ENCODE measurements around the gene CFDP1.

The CFDP1 gene

DNA sequence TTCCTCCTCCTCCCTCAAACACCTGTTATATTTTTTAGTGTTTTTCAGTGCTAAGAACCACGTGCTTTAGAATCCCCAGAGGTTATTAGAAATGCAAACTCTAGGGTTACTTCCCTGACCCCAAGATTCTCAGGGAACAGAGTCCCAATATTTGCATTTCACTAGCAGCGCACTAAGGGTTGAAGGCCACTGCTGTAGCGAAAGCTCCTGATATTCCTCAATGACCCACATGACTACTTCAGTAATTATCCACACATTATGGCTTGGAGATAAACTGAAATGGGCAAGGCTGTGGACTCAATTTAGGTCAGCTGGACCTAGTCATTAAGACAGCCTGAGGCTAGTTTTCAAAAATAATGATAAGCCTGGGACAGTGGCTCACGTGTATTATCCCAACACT, 103.4 kb downstream of the CFDP1 start:
- TF ChIP-seq POLR2AphosphoS5 (IDR thresholded peaks at IDR 0.05; ENCODE audit: low read depth, low read length) (no peak), SIN3A (IDR thresholded peaks at IDR 0.05; ENCODE audit: borderline replicate concordance, insufficient read depth, low read length) (no peak), FOXP2 (optimal IDR thresholded peaks at IDR 0.05; ENCODE audit: borderline replicate concordance, extremely low read depth, extremely low read length, insufficient read depth) (no peak), TAF1 (IDR thresholded peaks at IDR 0.05; ENCODE audit: borderline replicate concordance, insufficient read depth, low read length) (no peak)
- TF ChIP-seq, protein P1, sequence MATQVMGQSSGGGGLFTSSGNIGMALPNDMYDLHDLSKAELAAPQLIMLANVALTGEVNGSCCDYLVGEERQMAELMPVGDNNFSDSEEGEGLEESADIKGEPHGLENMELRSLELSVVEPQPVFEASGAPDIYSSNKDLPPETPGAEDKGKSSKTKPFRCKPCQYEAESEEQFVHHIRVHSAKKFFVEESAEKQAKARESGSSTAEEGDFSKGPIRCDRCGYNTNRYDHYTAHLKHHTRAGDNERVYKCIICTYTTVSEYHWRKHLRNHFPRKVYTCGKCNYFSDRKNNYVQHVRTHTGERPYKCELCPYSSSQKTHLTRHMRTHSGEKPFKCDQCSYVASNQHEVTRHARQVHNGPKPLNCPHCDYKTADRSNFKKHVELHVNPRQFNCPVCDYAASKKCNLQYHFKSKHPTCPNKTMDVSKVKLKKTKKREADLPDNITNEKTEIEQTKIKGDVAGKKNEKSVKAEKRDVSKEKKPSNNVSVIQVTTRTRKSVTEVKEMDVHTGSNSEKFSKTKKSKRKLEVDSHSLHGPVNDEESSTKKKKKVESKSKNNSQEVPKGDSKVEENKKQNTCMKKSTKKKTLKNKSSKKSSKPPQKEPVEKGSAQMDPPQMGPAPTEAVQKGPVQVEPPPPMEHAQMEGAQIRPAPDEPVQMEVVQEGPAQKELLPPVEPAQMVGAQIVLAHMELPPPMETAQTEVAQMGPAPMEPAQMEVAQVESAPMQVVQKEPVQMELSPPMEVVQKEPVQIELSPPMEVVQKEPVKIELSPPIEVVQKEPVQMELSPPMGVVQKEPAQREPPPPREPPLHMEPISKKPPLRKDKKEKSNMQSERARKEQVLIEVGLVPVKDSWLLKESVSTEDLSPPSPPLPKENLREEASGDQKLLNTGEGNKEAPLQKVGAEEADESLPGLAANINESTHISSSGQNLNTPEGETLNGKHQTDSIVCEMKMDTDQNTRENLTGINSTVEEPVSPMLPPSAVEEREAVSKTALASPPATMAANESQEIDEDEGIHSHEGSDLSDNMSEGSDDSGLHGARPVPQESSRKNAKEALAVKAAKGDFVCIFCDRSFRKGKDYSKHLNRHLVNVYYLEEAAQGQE (IDR thresholded peaks at IDR 0.05; ENCODE audit: insufficient read depth in 1 of 2, low read depth in 2 of 2, low read length in 2 of 2) = no peak

DNA sequence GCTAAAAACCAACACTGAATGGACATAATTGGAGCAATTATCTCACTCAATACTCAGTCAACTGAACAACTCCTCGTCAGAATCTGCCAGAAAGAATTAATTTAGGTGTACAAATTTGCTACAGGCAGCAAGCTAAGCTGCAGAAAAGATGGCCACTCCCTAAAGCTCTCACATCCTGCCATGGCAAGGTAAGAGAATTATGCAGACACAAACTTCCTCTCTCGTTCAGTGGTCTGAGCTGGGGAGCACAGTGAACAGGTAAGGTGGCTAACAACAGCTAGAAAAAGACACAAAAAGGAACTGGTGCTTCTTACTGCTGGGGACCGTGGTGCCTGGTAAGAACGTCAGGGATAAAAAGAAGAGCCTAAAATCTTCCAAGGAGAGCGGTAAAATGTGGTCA, 107.0 kb downstream of the CFDP1 start:
- TF ChIP-seq, protein P1 (IDR thresholded peaks at IDR 0.05; ENCODE audit: insufficient read depth in 1 of 2, low read depth in 2 of 2, low read length in 2 of 2) = no peak
- TF ChIP-seq POLR2AphosphoS5 (IDR thresholded peaks at IDR 0.05; ENCODE audit: low read depth, low read length) (no peak), SIN3A (IDR thresholded peaks at IDR 0.05; ENCODE audit: borderline replicate concordance, insufficient read depth, low read length) (no peak), FOXP2 (optimal IDR thresholded peaks at IDR 0.05; ENCODE audit: borderline replicate concordance, extremely low read depth, extremely low read length, insufficient read depth) (no peak), TAF1 (IDR thresholded peaks at IDR 0.05; ENCODE audit: borderline replicate concordance, insufficient read depth, low read length) (no peak)

DNA sequence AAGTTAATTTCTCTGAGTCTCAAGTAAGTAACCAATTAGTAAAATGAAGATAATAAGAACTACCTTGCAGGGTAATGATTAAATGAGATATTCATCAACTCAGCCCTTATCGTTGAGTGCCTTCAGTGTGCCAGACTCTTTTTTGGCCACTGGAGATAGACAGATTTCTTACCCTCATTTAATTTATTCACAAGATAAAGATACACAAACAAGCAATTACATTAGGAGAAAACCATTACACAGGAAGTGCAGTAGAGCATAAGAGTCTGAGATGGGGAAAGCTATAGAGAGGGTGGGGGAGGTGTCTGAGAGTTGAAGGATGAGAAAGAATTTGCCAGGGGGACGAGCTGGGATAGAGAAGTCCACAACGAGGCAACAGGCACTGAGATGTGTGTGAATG, 109.4 kb downstream of the CFDP1 start:
- TF ChIP-seq POLR2AphosphoS5 (IDR thresholded peaks at IDR 0.05; ENCODE audit: low read depth, low read length) (no peak), SIN3A (IDR thresholded peaks at IDR 0.05; ENCODE audit: borderline replicate concordance, insufficient read depth, low read length) (no peak), FOXP2 (optimal IDR thresholded peaks at IDR 0.05; ENCODE audit: borderline replicate concordance, extremely low read depth, extremely low read length, insufficient read depth) (no peak), TAF1 (IDR thresholded peaks at IDR 0.05; ENCODE audit: borderline replicate concordance, insufficient read depth, low read length) (no peak)
- TF ChIP-seq, protein P1 (IDR thresholded peaks at IDR 0.05; ENCODE audit: insufficient read depth in 1 of 2, low read depth in 2 of 2, low read length in 2 of 2) = no peak

GRCh38 chr16:75323198-75323597, 110.1 kb downstream of the CFDP1 start:
- TF ChIP-seq POLR2AphosphoS5 (IDR thresholded peaks at IDR 0.05; ENCODE audit: low read depth, low read length) (no peak), TAF1 (IDR thresholded peaks at IDR 0.05; ENCODE audit: borderline replicate concordance, insufficient read depth, low read length) (no peak), FOXP2 (optimal IDR thresholded peaks at IDR 0.05; ENCODE audit: borderline replicate concordance, extremely low read depth, extremely low read length, insufficient read depth) (no peak), SIN3A (IDR thresholded peaks at IDR 0.05; ENCODE audit: borderline replicate concordance, insufficient read depth, low read length) (no peak)
- TF ChIP-seq, protein P1 (IDR thresholded peaks at IDR 0.05; ENCODE audit: insufficient read depth in 1 of 2, low read depth in 2 of 2, low read length in 2 of 2) = no peak

- TF ChIP-seq TAF1 (IDR thresholded peaks at IDR 0.05; ENCODE audit: borderline replicate concordance, insufficient read depth, low read length) (no peak), POLR2AphosphoS5 (IDR thresholded peaks at IDR 0.05; ENCODE audit: low read depth, low read length) (no peak), SIN3A (IDR thresholded peaks at IDR 0.05; ENCODE audit: borderline replicate concordance, insufficient read depth, low read length) (no peak), FOXP2 (optimal IDR thresholded peaks at IDR 0.05; ENCODE audit: borderline replicate concordance, extremely low read depth, extremely low read length, insufficient read depth) (no peak)
- TF ChIP-seq, protein P1 (IDR thresholded peaks at IDR 0.05; ENCODE audit: insufficient read depth in 1 of 2, low read depth in 2 of 2, low read length in 2 of 2) = no peak
Measured at GRCh38 chr16:75322740-75323139, 110.6 kb downstream of the CFDP1 start.

Data from PFSK-1 (cell line).